Thyroid gland (tissue), 4 donors: ENCODE results near the gene NSL1. TPM values are rescaled to one million over a fixed set of nuclear protein-coding genes. Genes with fewer than 3 reads are reported as not detected.

ENCODE experiments used
- DNase-seq, 2 donors: peaks; one replicate each; pipeline ENCODE4 v3.0.0-alpha.2; 2019
- H3K27ac ChIP-seq, 3 donors: fragments of 200-600 bp; sonication (generic); 1 replicate in 2 of 3; 2 replicates in 1 of 3; pipeline ENCODE4 v1.5.1; 2016 to 2019; ENCODE audit warnings: mild to moderate bottlenecking in 1 of 3, moderate library complexity in 1 of 3
- H3K27me3 ChIP-seq: fragments of 200-600 bp; sonication (generic); one replicate; pipeline ENCODE4 v1.5.1; 2019
- H3K36me3 ChIP-seq, 2 donors: fragments of 200-600 bp; sonication (generic); one replicate each; pipeline ENCODE4 v1.5.1; 2016 to 2019
- H3K4me1 ChIP-seq, 2 donors: fragments of 200-600 bp; sonication (generic); one replicate each; pipeline ENCODE4 v1.5.1; 2017 to 2019
- H3K4me3 ChIP-seq, 3 donors: fragments of 200-600 bp; sonication (generic); replicated peaks in 1 of 3; 1 replicate in 2 of 3; 2 replicates in 1 of 3; pipeline ENCODE4 v1.5.1; 2016; ENCODE audit warnings: mild to moderate bottlenecking in 1 of 3
- H3K9me3 ChIP-seq: fragments of 200-600 bp; sonication (generic); one replicate; pipeline ENCODE4 v1.5.1; 2017
- POLR2A ChIP-seq, 2 donors: fragments of 450-650 bp; IDR thresholded peaks; one replicate each; pipeline ENCODE4 v1.6.1; 2017; ENCODE audit warnings: antibody characterized with exemption in 2 of 2, mild to moderate bottlenecking in 2 of 2, moderate library complexity in 1 of 2
- WGBS, 2 donors: methylation state at CpG; one replicate each; pipeline ENCODE4 v1.1.5; 2017; 5-methylcytosine and 5-hydroxymethylcytosine counted together
- intact Hi-C: fragments of 100-400 bp; cut with DNase I; formaldehyde crosslinking; loops from one replicate; pipeline ENCODE4 v1.15.1; 2023
- total RNA-seq, 4 donors: library from RNA; depleted of rRNA; stranded (reverse); fragments of >200 nt; gene quantifications; one replicate each; pipeline ENCODE4 v1.2.3, GENCODE V29; 2016
- TF ChIP-seq, protein P1 (sequence below), 6 experiments: fragments of 200-600 bp in 3 of 6; fragments of 450-650 bp in 3 of 6; sonication (generic) in 3 of 6; IDR thresholded peaks; one replicate each; pipeline ENCODE4 v1.5.1; 2016 to 2019; ENCODE audit warnings: antibody characterized with exemption in 6 of 6, mild to moderate bottlenecking in 2 of 6, inconsistent platforms in 1 of 6, moderate library complexity in 1 of 6

NSL1 gene
- total RNA-seq, 4 donors from 2014 or later, result 47.5 to 62.8 (median 62.2) TPM

DNA sequence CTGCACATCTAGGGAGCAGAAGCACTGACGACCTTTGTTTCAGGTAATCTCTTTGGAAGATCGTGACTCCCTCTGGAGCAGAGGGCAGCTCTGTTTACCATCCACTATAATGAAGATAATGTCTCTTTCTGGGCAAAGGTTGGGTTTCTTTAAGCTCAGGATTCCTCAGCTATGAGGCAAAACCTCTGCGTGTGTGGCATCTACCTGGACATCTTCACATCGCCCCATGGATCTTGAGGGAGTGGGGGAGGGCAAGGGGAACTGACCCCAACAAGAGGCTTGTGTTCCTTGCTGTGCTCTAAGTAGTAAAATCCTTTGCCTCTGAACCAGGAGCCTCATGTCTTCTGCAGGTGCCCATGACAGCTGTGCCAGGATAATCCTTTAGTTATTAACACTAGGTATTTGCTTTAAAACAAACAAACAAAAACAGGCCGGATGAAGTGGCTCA is 36.3 kb upstream of the NSL1 start:
- H3K9me3 ChIP-seq, result no peaks in the 10 kb centered on the region
- no peak overlapping the region for H3K4me3 ChIP-seq
- intact Hi-C loops, result no loop called here
- no peak overlapping the region for H3K27ac ChIP-seq
- no peaks in the 10 kb centered on the region for H3K27me3 ChIP-seq
- 51 to 75% methylated on average over 5 of the region's 5 CpGs for WGBS, 2 donors
- DNase-seq, result no peak
- TF ChIP-seq POLR2A (IDR thresholded peaks at IDR 0.05), result no peak
- TF ChIP-seq, protein P1, sequence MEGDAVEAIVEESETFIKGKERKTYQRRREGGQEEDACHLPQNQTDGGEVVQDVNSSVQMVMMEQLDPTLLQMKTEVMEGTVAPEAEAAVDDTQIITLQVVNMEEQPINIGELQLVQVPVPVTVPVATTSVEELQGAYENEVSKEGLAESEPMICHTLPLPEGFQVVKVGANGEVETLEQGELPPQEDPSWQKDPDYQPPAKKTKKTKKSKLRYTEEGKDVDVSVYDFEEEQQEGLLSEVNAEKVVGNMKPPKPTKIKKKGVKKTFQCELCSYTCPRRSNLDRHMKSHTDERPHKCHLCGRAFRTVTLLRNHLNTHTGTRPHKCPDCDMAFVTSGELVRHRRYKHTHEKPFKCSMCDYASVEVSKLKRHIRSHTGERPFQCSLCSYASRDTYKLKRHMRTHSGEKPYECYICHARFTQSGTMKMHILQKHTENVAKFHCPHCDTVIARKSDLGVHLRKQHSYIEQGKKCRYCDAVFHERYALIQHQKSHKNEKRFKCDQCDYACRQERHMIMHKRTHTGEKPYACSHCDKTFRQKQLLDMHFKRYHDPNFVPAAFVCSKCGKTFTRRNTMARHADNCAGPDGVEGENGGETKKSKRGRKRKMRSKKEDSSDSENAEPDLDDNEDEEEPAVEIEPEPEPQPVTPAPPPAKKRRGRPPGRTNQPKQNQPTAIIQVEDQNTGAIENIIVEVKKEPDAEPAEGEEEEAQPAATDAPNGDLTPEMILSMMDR (IDR thresholded peaks at IDR 0.05), result no peak
- H3K4me1 ChIP-seq, result no peaks in the 10 kb centered on the region
- H3K36me3 ChIP-seq, result no peaks in the 10 kb centered on the region

GRCh38 chr1:212827171-212827776 is 35.7 kb upstream of the NSL1 start:
- no peak for TF ChIP-seq POLR2A (IDR thresholded peaks at IDR 0.05)
- TF ChIP-seq, protein P1 (IDR thresholded peaks at IDR 0.05), result no peak
- no peaks in the 10 kb centered on the region for H3K27me3 ChIP-seq
- no peaks in the 10 kb centered on the region for H3K9me3 ChIP-seq
- H3K27ac ChIP-seq, result no peak overlapping the region
- 94 to 96% methylated on average over 4 of the region's 4 CpGs for WGBS, 2 donors
- intact Hi-C loops, result no loop called here
- no peak for DNase-seq
- no peaks in the 10 kb centered on the region for H3K4me1 ChIP-seq
- no peak overlapping the region for H3K4me3 ChIP-seq
- no peaks in the 10 kb centered on the region for H3K36me3 ChIP-seq

GRCh38 chr1:212825798-212826452 is 34.3 kb upstream of the NSL1 start:
- Histone ChIP-seq H3K27ac (no peak overlapping the region), H3K36me3 (no peaks in the 10 kb centered on the region), H3K4me3 (no peak overlapping the region), H3K9me3 (no peaks in the 10 kb centered on the region), H3K27me3 (no peaks in the 10 kb centered on the region), H3K4me1 (no peaks in the 10 kb centered on the region)
- WGBS, 2 donors, result 98% methylated on average over 6 of the region's 6 CpGs
- intact Hi-C loops, result no loop called here
- DNase-seq, result no peak
- TF ChIP-seq, protein P1 (IDR thresholded peaks at IDR 0.05), result no peak
- no peak for TF ChIP-seq POLR2A (IDR thresholded peaks at IDR 0.05)

- H3K4me1 ChIP-seq, result no peaks in the 10 kb centered on the region
- no peaks in the 10 kb centered on the region for H3K36me3 ChIP-seq
- intact Hi-C loops, result no loop called here
- DNase-seq, result no peak
- H3K9me3 ChIP-seq, result no peaks in the 10 kb centered on the region
- TF ChIP-seq, protein P1 (IDR thresholded peaks at IDR 0.05), result no peak
- TF ChIP-seq POLR2A (IDR thresholded peaks at IDR 0.05), result no peak
- no peak overlapping the region for H3K4me3 ChIP-seq
- WGBS, 2 donors, result 94 to 96% methylated on average over 14 to 16 of the region's 16 CpGs
- H3K27me3 ChIP-seq, result no peaks in the 10 kb centered on the region
- H3K27ac ChIP-seq, result no peak overlapping the region
Observed at GRCh38 chr1:212824201-212824600, 32.6 kb upstream of the NSL1 start.

DNA sequence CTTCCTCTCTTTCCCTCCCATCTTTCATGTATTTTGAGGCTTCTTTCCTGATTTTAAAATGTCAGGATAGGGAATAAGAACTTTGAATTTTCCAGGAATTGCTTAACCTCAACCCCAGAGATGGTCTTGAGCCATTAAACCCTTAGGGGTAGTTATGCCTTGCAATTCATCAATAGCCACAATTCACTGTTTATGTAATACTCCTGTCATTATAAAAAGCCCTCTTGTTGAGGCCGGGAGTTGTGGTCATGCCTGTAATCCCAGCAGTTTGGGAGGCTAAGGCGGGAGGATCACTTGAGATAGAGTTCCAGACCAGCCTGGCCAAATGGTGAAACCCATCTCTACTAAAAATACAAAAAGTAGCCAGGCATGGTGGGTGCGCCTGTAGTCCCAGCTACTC is 31.4 kb upstream of the NSL1 start:
- intact Hi-C loops, result no loop called here
- no peak overlapping the region for H3K4me3 ChIP-seq
- WGBS, 2 donors, result 100% methylated on average over 3 of the region's 3 CpGs
- DNase-seq, result no peak
- no peaks in the 10 kb centered on the region for H3K27me3 ChIP-seq
- no peaks in the 10 kb centered on the region for H3K9me3 ChIP-seq
- no peaks in the 10 kb centered on the region for H3K4me1 ChIP-seq
- no peak overlapping the region for H3K27ac ChIP-seq
- TF ChIP-seq, protein P1 (IDR thresholded peaks at IDR 0.05), result no peak
- TF ChIP-seq POLR2A (IDR thresholded peaks at IDR 0.05), result no peak
- H3K36me3 ChIP-seq, result no peaks in the 10 kb centered on the region
